ENCODE data around the gene SF3A2.

GRCh38 chr19:2223959-2224358 lies 12.7 kb upstream of the SF3A2 start:
- no peak for TF ChIP-seq EZH2 (IDR thresholded peaks at IDR 0.05; ENCODE audit: borderline replicate concordance)
- no peak for TF ChIP-seq CTCF (IDR thresholded peaks at IDR 0.05; ENCODE audit: poor library complexity)

All from hepatocyte (in vitro differentiated cells).